ENCODE measurements around the gene XBP1. TPM values are rescaled to one million over a fixed set of nuclear protein-coding genes. Genes with fewer than 3 reads are reported as not detected.

XBP1 gene
- total and polyA plus RNA-seq, 2 of the 8 experiments (the other 6 are each of a cell fraction or from before 2014, with no cell fraction given), result 99.8 to 131 TPM

DNA sequence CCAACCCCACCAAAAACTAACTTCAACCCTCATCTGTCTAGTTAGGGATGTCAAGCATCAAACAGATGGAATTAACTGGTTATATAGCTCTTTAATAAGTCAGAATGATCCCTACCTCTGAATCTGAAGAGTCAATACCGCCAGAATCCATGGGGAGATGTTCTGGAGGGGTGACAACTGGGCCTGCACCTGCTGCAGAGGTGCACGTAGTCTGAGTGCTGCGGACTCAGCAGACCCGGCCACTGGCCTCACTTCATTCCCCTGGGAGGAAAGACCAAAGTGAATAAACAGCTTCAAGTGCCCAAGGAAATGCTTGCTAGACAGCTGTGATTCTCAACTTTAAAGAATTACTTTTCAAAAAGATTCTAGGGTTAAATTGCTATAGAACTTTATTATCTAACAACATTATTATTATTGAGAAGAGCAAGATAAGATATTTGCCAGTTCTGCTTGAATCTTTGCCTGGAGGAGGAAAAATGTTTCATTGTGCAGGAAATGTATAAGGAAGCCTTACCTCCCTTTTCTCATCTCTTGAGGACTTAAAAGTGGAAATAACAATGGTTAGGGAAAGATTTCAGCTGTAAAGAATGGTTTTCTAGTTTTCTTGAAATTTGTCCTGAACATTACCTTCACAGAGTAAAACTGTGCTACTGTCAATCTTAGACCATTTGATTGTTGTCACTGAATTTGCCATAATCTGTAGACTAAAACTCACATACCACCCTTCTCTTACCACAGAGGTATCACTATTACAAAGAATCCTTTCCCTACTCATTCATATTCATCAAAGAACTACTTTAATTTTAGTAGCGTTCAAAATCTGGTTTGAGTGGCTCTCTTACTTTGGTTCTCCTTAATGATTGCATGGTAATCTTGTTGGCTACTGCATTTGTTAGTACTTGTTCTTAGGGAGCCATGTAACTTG is 4.2 kb downstream of the XBP1 start (continued):
- no peak for TF ChIP-seq CHD2 (IDR thresholded peaks at IDR 0.05; ENCODE audit: low read length)

Data from H1 (cell line).